HepG2 (cell line): ENCODE data around the gene KRTAP10-5.

Experiments used
- POLR2A ChIP-seq, 2 experiments: IDR thresholded peaks; 2 replicates each; pipeline ENCODE4 v1.6.1; 2011; ENCODE audit warnings: low read depth in 2 of 2, low read length in 2 of 2, mild to moderate bottlenecking in 1 of 2, moderate library complexity in 1 of 2; ENCODE audit not compliant: insufficient read depth in 1 of 2
- SMC3 ChIP-seq: IDR thresholded peaks from 2 replicates; pipeline ENCODE4 v1.6.1; 2011; ENCODE audit warnings: low read length, improper control_type of control experiment
- ZSCAN25 ChIP-seq: sonication (generic); formaldehyde crosslinking; IDR thresholded peaks from 2 replicates; pipeline ENCODE4 v1.8.0; 2022; ENCODE audit warnings: mild to moderate bottlenecking, missing genetic modification reagents
- TF ChIP-seq, protein P1 (sequence below): IDR thresholded peaks from 2 replicates; pipeline ENCODE4 v1.6.1; 2016
- TF ChIP-seq, protein P2 (sequence below): sonication (generic); formaldehyde crosslinking; IDR thresholded peaks from 2 replicates; pipeline ENCODE4 v1.8.0; 2022; ENCODE audit warnings: missing genetic modification reagents, mild to moderate bottlenecking, borderline replicate concordance
- TF ChIP-seq, protein P3 (sequence below), 2 experiments: IDR thresholded peaks; 2 replicates each; pipeline ENCODE4 v1.6.1; 2011 to 2012; ENCODE audit warnings: low read length in 2 of 2, borderline replicate concordance in 1 of 2, low read depth in 1 of 2, mild to moderate bottlenecking in 1 of 2, moderate library complexity in 1 of 2
- TF ChIP-seq, protein P4 (sequence below): sonication (generic); formaldehyde crosslinking; IDR thresholded peaks from 2 replicates; pipeline ENCODE4 v1.5.0; 2020; ENCODE audit warnings: mild to moderate bottlenecking, missing genetic modification reagents, moderate library complexity
- TF ChIP-seq, protein P5 (sequence below): sonication (generic); formaldehyde crosslinking; IDR thresholded peaks from 2 replicates; pipeline ENCODE4 v1.8.1; 2022; ENCODE audit warnings: mild to moderate bottlenecking, missing genetic modification reagents
- TF ChIP-seq, protein P6 (sequence below): sonication (generic); formaldehyde crosslinking; IDR thresholded peaks from 2 replicates; pipeline ENCODE4 v1.4.0; 2020; ENCODE audit warnings: low read depth, mild to moderate bottlenecking, missing genetic modification reagents
- TF ChIP-seq, protein P7 (sequence below): sonication (generic); formaldehyde crosslinking; IDR thresholded peaks from 2 replicates; pipeline ENCODE4 v1.5.0; 2020; ENCODE audit warnings: missing genetic modification reagents
- TF ChIP-seq, protein P8 (sequence below): sonication (generic); formaldehyde crosslinking; IDR thresholded peaks from 2 replicates; pipeline ENCODE4 v1.8.0; 2022; ENCODE audit warnings: mild to moderate bottlenecking, missing genetic modification reagents

DNA sequence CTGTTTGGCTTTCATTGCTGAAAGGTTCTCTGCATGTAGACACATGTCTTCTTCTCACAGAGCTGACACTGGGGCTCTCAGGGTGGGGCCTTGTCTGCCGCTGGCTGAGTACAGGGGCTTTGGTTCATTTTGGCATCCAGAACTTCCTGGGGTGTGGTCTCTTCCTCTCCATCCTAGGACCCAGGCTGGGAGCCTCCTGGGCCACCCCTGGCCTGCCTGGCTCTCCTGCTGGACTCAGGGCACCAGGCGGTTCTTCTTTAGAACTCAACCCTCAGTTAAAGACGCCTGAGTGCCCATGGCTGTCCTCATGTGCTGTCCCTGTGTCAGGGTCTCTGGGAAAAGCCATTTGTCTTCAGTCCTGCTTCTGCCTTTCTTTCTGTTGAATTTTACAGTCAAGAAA, 5.5 kb upstream of the KRTAP10-5 start:
- TF ChIP-seq, protein P1, sequence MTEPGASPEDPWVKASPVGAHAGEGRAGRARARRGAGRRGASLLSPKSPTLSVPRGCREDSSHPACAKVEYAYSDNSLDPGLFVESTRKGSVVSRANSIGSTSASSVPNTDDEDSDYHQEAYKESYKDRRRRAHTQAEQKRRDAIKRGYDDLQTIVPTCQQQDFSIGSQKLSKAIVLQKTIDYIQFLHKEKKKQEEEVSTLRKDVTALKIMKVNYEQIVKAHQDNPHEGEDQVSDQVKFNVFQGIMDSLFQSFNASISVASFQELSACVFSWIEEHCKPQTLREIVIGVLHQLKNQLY (CRISPR knock-in tag): no peak
- TF ChIP-seq, protein P2, sequence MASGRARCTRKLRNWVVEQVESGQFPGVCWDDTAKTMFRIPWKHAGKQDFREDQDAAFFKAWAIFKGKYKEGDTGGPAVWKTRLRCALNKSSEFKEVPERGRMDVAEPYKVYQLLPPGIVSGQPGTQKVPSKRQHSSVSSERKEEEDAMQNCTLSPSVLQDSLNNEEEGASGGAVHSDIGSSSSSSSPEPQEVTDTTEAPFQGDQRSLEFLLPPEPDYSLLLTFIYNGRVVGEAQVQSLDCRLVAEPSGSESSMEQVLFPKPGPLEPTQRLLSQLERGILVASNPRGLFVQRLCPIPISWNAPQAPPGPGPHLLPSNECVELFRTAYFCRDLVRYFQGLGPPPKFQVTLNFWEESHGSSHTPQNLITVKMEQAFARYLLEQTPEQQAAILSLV (CRISPR knock-in tag): no peak
- TF ChIP-seq, protein P3, sequence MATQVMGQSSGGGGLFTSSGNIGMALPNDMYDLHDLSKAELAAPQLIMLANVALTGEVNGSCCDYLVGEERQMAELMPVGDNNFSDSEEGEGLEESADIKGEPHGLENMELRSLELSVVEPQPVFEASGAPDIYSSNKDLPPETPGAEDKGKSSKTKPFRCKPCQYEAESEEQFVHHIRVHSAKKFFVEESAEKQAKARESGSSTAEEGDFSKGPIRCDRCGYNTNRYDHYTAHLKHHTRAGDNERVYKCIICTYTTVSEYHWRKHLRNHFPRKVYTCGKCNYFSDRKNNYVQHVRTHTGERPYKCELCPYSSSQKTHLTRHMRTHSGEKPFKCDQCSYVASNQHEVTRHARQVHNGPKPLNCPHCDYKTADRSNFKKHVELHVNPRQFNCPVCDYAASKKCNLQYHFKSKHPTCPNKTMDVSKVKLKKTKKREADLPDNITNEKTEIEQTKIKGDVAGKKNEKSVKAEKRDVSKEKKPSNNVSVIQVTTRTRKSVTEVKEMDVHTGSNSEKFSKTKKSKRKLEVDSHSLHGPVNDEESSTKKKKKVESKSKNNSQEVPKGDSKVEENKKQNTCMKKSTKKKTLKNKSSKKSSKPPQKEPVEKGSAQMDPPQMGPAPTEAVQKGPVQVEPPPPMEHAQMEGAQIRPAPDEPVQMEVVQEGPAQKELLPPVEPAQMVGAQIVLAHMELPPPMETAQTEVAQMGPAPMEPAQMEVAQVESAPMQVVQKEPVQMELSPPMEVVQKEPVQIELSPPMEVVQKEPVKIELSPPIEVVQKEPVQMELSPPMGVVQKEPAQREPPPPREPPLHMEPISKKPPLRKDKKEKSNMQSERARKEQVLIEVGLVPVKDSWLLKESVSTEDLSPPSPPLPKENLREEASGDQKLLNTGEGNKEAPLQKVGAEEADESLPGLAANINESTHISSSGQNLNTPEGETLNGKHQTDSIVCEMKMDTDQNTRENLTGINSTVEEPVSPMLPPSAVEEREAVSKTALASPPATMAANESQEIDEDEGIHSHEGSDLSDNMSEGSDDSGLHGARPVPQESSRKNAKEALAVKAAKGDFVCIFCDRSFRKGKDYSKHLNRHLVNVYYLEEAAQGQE (IDR thresholded peaks at IDR 0.05; ENCODE audit: borderline replicate concordance in 1 of 2, low read depth in 1 of 2, low read length in 2 of 2): no peak
- TF ChIP-seq, protein P4, sequence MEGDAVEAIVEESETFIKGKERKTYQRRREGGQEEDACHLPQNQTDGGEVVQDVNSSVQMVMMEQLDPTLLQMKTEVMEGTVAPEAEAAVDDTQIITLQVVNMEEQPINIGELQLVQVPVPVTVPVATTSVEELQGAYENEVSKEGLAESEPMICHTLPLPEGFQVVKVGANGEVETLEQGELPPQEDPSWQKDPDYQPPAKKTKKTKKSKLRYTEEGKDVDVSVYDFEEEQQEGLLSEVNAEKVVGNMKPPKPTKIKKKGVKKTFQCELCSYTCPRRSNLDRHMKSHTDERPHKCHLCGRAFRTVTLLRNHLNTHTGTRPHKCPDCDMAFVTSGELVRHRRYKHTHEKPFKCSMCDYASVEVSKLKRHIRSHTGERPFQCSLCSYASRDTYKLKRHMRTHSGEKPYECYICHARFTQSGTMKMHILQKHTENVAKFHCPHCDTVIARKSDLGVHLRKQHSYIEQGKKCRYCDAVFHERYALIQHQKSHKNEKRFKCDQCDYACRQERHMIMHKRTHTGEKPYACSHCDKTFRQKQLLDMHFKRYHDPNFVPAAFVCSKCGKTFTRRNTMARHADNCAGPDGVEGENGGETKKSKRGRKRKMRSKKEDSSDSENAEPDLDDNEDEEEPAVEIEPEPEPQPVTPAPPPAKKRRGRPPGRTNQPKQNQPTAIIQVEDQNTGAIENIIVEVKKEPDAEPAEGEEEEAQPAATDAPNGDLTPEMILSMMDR (CRISPR knock-in tag): no peak
- TF ChIP-seq ZSCAN25 (CRISPR knock-in tag): no peak
- TF ChIP-seq, protein P5, sequence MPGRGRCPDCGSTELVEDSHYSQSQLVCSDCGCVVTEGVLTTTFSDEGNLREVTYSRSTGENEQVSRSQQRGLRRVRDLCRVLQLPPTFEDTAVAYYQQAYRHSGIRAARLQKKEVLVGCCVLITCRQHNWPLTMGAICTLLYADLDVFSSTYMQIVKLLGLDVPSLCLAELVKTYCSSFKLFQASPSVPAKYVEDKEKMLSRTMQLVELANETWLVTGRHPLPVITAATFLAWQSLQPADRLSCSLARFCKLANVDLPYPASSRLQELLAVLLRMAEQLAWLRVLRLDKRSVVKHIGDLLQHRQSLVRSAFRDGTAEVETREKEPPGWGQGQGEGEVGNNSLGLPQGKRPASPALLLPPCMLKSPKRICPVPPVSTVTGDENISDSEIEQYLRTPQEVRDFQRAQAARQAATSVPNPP (CRISPR knock-in tag): no peak
- TF ChIP-seq, protein P6, sequence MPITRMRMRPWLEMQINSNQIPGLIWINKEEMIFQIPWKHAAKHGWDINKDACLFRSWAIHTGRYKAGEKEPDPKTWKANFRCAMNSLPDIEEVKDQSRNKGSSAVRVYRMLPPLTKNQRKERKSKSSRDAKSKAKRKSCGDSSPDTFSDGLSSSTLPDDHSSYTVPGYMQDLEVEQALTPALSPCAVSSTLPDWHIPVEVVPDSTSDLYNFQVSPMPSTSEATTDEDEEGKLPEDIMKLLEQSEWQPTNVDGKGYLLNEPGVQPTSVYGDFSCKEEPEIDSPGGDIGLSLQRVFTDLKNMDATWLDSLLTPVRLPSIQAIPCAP: no peak
- no peak for TF ChIP-seq SMC3
- TF ChIP-seq, protein P7, sequence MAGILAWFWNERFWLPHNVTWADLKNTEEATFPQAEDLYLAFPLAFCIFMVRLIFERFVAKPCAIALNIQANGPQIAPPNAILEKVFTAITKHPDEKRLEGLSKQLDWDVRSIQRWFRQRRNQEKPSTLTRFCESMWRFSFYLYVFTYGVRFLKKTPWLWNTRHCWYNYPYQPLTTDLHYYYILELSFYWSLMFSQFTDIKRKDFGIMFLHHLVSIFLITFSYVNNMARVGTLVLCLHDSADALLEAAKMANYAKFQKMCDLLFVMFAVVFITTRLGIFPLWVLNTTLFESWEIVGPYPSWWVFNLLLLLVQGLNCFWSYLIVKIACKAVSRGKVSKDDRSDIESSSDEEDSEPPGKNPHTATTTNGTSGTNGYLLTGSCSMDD (CRISPR knock-in tag): no peak
- TF ChIP-seq, protein P8, sequence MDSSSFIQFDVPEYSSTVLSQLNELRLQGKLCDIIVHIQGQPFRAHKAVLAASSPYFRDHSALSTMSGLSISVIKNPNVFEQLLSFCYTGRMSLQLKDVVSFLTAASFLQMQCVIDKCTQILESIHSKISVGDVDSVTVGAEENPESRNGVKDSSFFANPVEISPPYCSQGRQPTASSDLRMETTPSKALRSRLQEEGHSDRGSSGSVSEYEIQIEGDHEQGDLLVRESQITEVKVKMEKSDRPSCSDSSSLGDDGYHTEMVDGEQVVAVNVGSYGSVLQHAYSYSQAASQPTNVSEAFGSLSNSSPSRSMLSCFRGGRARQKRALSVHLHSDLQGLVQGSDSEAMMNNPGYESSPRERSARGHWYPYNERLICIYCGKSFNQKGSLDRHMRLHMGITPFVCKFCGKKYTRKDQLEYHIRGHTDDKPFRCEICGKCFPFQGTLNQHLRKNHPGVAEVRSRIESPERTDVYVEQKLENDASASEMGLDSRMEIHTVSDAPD (CRISPR knock-in tag): no peak
- TF ChIP-seq POLR2A (IDR thresholded peaks at IDR 0.05; ENCODE audit: insufficient read depth in 1 of 2, low read depth in 2 of 2, low read length in 2 of 2): no peak
